Measurements from ENCODE around the gene GAREM2.
"Not testable (repeated sequence)": the region's sequence is repeated elsewhere in the genome, so short reads cannot be mapped to it uniquely, and the experiment has no call there.

GAREM2 gene

GRCh38 chr2:26172871-26173775, at the start of gene GAREM2:
TSS of gene GAREM2 (plus strand) at chr2:26173088. CDS start at chr2:26173221, 133 bp downstream.
- no peak for FAIRE-seq

- no peak for FAIRE-seq
Observed at GRCh38 chr2:26123426-26123825, 49.5 kb upstream of the GAREM2 start.

- no peak for FAIRE-seq
Observed at GRCh38 chr2:26126074-26126473, 46.8 kb upstream of the GAREM2 start.

DNA sequence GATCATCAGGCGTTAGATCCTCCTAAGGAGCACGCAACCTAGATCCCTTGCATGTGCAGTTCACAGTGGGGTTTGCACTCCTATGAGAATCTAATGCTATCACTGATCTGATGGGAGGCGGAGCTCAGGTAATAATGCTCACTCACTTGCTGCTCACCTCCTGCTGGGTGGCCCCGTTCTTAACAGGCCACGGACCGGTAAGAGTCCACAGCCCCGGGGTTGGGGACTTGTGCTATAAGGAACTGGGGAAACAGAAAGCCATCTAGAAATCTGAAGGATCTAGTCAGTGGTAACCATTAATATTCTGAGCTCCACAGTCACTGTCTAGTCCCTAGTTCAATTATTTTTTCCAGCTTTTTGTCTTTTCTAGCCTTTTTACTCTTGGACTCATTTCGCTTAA, 44.7 kb upstream of the GAREM2 start:
- FAIRE-seq, result no peak

- FAIRE-seq, result no peak
Observed at GRCh38 chr2:26130763-26131162, 42.1 kb upstream of the GAREM2 start.

- no peak for FAIRE-seq
Observed at GRCh38 chr2:26136451-26136850, 36.4 kb upstream of the GAREM2 start.

DNA sequence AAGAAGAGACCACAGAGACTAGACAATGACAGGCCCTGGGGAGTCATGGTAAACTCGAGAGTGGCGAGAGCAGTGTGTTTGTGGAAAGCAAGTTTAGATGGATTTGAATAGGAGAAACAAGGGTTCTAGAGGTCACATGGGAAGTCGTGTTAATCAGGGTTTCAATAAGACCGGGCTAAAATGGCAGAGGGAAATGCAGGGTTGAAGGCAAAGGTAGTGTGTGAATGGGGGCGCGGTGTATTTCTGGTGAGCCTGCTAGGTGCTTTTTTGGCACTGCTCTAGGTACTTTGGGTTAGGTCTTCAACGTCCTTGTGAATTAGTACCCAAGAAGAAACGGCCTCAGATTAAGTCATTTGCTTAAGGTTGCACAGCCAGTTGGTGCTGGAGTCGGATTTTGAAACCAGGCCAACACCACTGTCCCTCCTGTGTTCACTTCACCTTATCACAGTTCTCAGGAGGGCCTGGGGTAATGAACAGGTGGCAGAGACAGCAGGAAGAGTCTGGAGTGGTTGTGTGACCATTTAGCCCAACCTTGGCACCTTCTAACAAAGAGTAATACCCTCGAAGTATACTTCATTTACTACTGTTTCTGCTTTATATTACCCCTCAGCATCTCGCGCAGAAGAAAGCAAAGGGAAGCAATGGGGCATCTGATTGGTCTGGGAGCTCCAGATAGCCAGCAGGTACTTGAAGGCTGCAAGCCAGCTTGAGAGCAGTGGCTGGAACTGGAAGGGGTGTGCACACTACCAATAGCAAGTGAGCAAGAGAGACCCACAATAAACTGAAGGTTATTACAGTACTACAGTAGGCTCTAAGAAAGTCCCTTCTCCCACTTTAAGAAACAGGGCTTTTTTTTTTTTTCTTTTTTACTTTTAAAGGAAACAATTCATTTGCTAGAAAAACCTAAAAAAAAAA, 33.4 kb upstream of the GAREM2 start:
- no peak for FAIRE-seq

DNA sequence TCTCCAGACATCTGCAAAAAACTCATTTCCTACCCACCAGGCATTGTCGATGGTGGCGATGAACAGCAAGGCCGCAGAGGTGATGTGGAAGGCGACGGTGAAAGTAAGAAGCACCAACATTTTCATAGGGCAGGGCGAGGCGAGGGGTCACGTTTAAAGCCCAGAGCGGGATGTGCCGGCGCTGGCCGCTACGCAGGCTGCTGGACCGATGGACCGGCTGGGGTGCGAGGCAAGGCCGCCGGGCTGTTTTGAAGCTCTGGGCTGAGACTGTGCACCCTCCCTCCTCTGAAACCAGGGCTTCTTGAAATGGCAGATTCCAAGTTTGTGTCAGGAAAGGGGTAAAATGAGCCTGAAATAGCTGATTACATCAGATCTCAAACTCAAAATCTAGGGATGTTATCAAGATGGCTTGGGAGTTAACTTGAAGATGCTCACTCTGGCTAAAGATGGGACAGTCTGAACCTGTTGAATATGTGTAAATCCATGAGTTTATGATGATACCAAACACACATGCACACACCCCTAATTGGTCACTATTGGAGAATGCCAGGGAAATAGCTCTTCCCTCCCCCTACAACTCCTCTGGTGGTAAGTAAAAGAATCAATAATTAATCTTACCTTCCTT, 31.6 kb upstream of the GAREM2 start:
- FAIRE-seq, result no peak

DNA sequence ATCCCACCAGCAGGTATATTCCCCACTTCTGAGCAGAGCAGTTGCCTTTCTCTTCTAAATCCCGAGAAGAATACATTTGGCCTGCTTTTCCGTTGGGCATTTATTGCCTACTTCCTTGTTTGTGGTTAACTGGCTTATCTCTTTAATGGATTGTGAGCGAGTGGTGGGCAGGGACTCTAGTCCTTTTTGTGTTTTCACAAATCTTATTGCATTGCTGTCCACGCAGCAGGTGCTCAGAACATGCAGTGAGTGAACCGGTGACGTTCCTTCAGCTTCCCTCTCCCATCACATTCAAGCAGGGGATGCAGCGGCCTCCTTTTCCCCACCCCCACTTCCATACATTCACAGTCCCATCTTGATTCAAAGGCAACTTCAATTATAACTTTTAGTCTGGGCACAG, 28.9 kb upstream of the GAREM2 start:
- FAIRE-seq, result no peak

GRCh38 chr2:26144953-26145680, 27.8 kb upstream of the GAREM2 start:
- FAIRE-seq, result peak; percentile 69

DNA sequence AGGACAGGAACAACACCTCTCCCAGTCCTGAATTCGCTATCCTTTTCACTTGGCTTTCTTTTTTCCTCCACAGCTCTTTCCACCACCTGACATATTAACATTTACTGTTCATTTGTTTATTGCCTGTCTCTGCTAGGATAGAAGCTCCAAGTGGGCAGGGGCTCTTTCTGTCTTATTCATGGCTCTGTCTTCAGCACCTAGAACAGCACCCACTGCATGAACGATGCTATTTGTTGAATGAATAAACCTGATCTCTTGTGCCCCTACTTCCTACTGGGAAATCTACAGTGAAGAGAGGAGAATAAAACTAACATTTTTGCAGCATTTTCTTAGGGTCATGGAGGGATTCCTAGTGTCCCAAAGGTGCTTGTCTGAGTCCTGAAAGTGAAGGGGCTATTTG, 24.4 kb upstream of the GAREM2 start:
- FAIRE-seq, result no peak

- FAIRE-seq, result no peak
Observed at GRCh38 chr2:26150243-26150642, 22.6 kb upstream of the GAREM2 start.

- FAIRE-seq, result no peak
Observed at GRCh38 chr2:26157580-26157979, 15.3 kb upstream of the GAREM2 start.

- no peak for FAIRE-seq
Observed at GRCh38 chr2:26161926-26162325, 11.0 kb upstream of the GAREM2 start.

- no peak for FAIRE-seq
Observed at GRCh38 chr2:26162963-26163362, 9.9 kb upstream of the GAREM2 start.

DNA sequence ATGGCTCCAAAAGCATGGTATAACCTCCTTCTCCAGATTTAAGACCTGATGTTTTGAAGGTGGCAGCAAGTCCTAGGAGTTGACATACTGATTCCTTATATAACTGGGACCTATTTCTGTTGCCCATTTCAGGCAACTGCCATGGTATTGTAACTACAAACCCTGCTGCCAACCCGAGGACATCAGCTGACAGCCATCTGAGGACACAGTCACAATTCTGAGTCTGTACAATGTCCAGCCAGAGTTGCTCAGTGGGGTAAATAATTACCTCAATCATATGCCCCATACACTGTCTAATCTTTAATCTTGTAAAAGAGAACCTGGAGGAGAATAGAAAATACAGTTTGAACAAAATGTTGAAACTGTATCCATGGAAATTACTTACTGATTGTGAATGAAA, 8.7 kb upstream of the GAREM2 start:
- FAIRE-seq, result no peak

GRCh38 chr2:26164641-26165211, 8.2 kb upstream of the GAREM2 start:
- FAIRE-seq, result no peak

GRCh38 chr2:26165403-26165802, 7.5 kb upstream of the GAREM2 start:
- no peak for FAIRE-seq

DNA sequence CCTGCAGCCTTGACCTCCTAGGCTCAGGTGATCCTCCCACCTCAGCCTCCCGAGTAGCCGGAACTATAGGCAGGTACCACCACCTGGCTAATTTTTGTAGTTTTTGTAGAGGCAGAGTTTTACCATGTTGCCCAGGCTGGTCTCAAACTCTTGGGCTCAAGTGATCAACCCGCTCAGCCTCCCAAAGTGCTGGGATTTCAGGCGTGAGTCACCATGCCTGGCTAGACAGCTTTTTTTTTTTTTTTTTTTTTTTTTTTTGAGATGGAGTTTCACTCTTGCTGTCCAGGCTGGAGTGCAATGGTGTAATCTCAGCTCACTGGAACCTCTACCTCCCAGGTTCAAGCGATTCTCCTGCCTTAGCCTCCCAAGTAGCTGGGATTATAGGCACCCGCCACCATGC, 6.3 kb upstream of the GAREM2 start:
- FAIRE-seq, result not testable (repeated sequence)

DNA sequence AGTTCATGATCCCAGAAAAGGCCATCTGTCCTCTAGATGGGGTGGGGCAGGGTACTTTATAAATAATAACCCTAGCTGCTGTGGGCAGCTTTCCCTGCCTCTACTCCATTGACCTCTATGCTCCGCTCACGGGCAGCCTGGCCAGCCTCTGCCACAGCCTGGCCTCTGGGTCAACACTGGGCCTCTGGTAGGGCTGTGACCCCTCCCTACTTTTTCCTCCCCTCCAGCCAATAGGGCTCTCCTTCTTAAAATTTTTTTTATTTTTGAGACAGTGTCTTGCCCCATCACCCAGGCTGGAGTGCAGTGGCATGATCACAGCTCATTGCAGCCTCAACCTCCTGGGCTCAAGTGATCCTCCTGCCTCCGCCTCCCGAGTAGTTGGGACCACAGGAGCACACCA, 4.1 kb upstream of the GAREM2 start:
- FAIRE-seq, result no peak

DNA sequence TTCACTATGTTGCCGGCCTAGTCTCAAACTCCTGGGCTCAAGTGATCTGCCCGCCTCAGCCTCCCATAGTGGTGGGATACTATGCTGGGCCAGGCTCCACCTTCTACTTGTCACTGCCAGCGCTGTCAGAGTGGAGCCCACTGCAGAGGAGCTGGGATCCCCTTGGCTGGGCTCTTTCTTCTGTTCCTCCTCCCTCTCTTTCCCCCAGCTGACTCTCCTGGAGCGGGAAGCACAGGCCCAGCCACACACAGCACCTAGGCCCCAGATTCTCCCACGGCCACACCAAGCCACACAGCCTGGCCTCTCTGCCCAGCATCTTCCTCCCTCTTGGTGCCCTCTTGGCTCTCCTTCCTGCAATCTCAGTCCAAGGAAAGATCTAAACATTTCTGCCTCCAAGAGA, 3.7 kb upstream of the GAREM2 start:
- FAIRE-seq, result no peak
